ENCODE results near the gene MESP2. TPM values are rescaled to one million over a fixed set of nuclear protein-coding genes. Genes with fewer than 3 reads are reported as not detected.
A peak's percentile ranks its signal among the peaks of the same experiment; 100 is the strongest.

Gene MESP2
- total and polyA plus RNA-seq, 2 experiments from 2014 or later: 0.30 TPM; not detected in 1

DNA sequence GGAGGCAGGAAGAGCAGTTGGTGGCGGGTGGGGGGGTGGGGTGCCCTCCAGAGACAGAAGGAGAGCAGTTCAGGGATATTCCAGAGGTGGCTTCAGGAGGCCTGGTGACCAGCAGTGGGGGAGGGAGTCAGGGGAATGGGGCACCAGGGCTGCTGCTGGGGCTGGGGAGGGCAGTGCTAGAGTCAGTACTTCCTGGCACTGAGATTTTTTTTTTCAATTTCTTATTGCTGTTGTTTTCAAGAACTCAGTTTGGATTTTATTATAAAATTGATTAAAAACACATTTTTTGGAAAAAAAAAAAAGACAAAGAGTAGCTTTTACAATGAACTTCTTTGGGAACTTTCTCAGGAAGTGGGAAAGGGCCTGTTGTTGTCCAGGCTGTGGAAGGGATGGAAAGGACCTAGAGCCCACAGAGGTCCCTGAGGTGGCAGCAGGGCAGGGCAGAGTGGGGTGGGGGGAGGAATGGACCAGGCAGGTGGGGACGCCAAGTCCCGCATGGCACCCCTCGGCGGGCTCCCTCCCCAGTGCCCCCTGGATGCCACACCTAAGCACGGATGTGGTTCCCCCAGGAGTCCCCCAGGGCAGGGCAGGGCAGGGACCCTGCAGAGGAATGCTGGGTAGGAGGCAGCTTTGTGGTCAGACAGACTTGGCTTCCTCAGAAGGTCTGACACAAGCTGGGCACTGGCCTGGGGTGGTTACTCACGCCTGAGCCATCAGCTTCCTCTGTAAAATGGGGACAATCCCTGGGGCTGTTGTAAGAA is 47.0 kb downstream of the MESP2 start:
- Histone ChIP-seq H2AFZ (no peak overlapping the region), H3K27me3 (no peaks in the 10 kb centered on the region), H3K79me2 (no peaks in the 10 kb centered on the region), H3K9me2 (replicated peaks; ENCODE audit: insufficient read depth) (no peaks in the 10 kb centered on the region), H4K20me1 (ENCODE audit: insufficient read depth, poor library complexity, severe bottlenecking) (no peaks in the 10 kb centered on the region), H3K4me3 (no peak overlapping the region), H3K27ac (peak overlapping the region; percentile 48), H3K36me3 (replicated peaks; ENCODE audit: insufficient read depth, low read depth) (no peaks in the 10 kb centered on the region), H3K9me3 (ENCODE audit: low read depth) (no peaks in the 10 kb centered on the region), H3K4me2 (no peak overlapping the region), H3K4me1 (ENCODE audit: insufficient read depth) (peaks cover 4% of the 10 kb centered on the region)
- WGBS (ENCODE audit: low lambda C conversion rate, missing lambda C conversion rate): 82% methylated on average over 7 of the region's 7 CpGs
- DNase-seq (ENCODE audit: low spot score): no peak
- TF ChIP-seq EZH2 (IDR thresholded peaks at IDR 0.05; ENCODE audit: borderline replicate concordance) (no peak), EZH2phosphoT487 (IDR thresholded peaks at IDR 0.05; ENCODE audit: low read depth, severe bottlenecking, unreplicated experiment) (no peak)
- TF ChIP-seq, protein P1, sequence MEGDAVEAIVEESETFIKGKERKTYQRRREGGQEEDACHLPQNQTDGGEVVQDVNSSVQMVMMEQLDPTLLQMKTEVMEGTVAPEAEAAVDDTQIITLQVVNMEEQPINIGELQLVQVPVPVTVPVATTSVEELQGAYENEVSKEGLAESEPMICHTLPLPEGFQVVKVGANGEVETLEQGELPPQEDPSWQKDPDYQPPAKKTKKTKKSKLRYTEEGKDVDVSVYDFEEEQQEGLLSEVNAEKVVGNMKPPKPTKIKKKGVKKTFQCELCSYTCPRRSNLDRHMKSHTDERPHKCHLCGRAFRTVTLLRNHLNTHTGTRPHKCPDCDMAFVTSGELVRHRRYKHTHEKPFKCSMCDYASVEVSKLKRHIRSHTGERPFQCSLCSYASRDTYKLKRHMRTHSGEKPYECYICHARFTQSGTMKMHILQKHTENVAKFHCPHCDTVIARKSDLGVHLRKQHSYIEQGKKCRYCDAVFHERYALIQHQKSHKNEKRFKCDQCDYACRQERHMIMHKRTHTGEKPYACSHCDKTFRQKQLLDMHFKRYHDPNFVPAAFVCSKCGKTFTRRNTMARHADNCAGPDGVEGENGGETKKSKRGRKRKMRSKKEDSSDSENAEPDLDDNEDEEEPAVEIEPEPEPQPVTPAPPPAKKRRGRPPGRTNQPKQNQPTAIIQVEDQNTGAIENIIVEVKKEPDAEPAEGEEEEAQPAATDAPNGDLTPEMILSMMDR (IDR thresholded peaks at IDR 0.05; ENCODE audit: poor library complexity): no peak

DNA sequence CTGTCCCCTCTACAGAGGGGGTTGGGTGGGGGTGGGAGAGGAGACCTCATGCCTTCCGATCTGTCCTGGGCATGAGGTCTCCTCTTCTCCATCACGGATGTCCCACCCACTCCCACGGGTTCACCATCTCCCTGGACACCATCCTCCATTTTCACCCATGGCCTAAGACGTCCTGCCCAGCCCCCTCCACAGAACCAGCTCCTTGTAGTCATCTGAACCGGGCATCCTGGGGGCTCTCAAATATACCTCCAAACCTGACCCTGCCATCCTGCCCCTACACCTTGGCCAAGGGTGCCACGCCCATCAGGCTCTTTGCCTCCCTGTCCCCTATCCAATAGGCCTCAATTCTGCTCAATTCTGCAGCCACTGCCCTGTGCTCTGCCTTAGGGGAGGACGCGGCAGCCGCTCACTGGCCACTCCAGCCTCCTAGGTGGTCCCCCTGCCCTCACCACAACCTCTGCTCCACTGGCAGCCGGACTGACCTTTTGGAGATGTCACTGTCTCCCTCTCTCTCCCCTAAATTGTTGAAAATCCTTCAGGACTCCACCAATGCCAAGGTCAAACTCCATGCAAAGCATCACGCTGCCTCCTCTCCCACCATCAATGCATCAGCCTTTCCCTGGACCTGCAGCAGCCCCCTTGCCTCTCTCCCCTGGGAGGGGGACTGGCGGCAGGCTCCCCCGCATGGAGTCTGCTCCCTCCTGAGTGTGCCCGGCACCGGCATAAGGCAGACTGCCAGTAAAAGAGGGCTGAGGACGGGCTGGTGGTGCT is 47.9 kb downstream of the MESP2 start:
- H3K27me3 ChIP-seq: no peaks in the 10 kb centered on the region

DNA sequence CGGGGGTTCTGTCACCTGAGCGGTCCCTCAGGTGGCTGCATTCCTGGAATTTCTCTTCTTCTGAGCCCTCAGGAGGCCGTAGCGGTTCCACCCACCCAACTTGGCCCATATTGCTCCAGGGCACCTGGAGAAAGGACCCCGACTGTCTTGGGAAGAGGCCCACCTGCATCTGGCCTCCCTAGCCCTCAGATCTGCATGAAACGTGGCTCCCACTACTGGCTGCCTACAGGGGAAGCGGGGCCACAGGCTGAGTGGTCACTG is 48.4 kb downstream of the MESP2 start:
- Histone ChIP-seq H3K27me3 (no peaks in the 10 kb centered on the region), H3K4me1 (ENCODE audit: insufficient read depth) (peaks cover 15% of the 10 kb centered on the region), H3K4me3 (no peak overlapping the region), H3K9me2 (replicated peaks; ENCODE audit: insufficient read depth) (no peaks in the 10 kb centered on the region), H3K36me3 (replicated peaks; ENCODE audit: insufficient read depth, low read depth) (no peaks in the 10 kb centered on the region), H3K9me3 (ENCODE audit: low read depth) (no peaks in the 10 kb centered on the region), H3K27ac (no peak overlapping the region), H3K79me2 (no peaks in the 10 kb centered on the region), H4K20me1 (ENCODE audit: insufficient read depth, poor library complexity, severe bottlenecking) (no peaks in the 10 kb centered on the region), H3K4me2 (no peak overlapping the region), H2AFZ (no peak overlapping the region)
- TF ChIP-seq EZH2 (IDR thresholded peaks at IDR 0.05; ENCODE audit: borderline replicate concordance): no peak
- TF ChIP-seq, protein P1 (IDR thresholded peaks at IDR 0.05; ENCODE audit: poor library complexity): no peak
- DNase-seq (ENCODE audit: low spot score): no peak
- whole genome bisulfite sequencing (ENCODE audit: low lambda C conversion rate, missing lambda C conversion rate): 86% methylated on average over 7 of the region's 7 CpGs

More for the DNA sequence above, 47.9 kb downstream of the MESP2 start:
- H3K9me2 ChIP-seq (replicated peaks; ENCODE audit: insufficient read depth): no peaks in the 10 kb centered on the region
- H3K4me2 ChIP-seq: no peak overlapping the region
- H3K36me3 ChIP-seq (replicated peaks; ENCODE audit: insufficient read depth, low read depth): no peaks in the 10 kb centered on the region
- TF ChIP-seq, protein P1 (IDR thresholded peaks at IDR 0.05; ENCODE audit: poor library complexity): no peak
- no peak for TF ChIP-seq EZH2phosphoT487 (IDR thresholded peaks at IDR 0.05; ENCODE audit: low read depth, severe bottlenecking, unreplicated experiment)
- no peak for TF ChIP-seq EZH2 (IDR thresholded peaks at IDR 0.05; ENCODE audit: borderline replicate concordance)
- no peak overlapping the region for H2AFZ ChIP-seq
- no peak for DNase-seq (ENCODE audit: low spot score)
- H3K27ac ChIP-seq: no peak overlapping the region
- 93% methylated on average over 16 of the region's 16 CpGs for WGBS (ENCODE audit: low lambda C conversion rate, missing lambda C conversion rate)
- no peaks in the 10 kb centered on the region for H3K79me2 ChIP-seq
- H3K4me3 ChIP-seq: no peak overlapping the region
- no peaks in the 10 kb centered on the region for H4K20me1 ChIP-seq (ENCODE audit: insufficient read depth, poor library complexity, severe bottlenecking)
- H3K9me3 ChIP-seq (ENCODE audit: low read depth): no peaks in the 10 kb centered on the region
- peaks cover 13% of the 10 kb centered on the region for H3K4me1 ChIP-seq (ENCODE audit: insufficient read depth)

Data from hepatocyte (in vitro differentiated cells).